ENCODE measurements around the gene NRXN2. TPM values are rescaled to one million over a fixed set of nuclear protein-coding genes. Genes with fewer than 3 reads are reported as not detected.

NRXN2 gene
- total RNA-seq, 1 donor from 2014 or later: 9.8 TPM

GRCh38 chr11:64744544-64745188, 21.7 kb upstream of the NRXN2 start:
- Mint-ChIP-seq H3K27me3 (ENCODE audit: low read depth) (peaks cover 60% of the 10 kb centered on the region), H3K36me3 (no peaks in the 10 kb centered on the region), H3K27ac (no peak overlapping the region), H3K4me1 (peaks cover 21% of the 10 kb centered on the region), H3K4me3 (peak overlapping the region; percentile 70), H3K9me3 (no peaks in the 10 kb centered on the region)
- no peak for DNase-seq (ENCODE audit: low spot score in 2 of 2, unreplicated experiment in 2 of 2)
- TF ChIP-seq, protein P1, sequence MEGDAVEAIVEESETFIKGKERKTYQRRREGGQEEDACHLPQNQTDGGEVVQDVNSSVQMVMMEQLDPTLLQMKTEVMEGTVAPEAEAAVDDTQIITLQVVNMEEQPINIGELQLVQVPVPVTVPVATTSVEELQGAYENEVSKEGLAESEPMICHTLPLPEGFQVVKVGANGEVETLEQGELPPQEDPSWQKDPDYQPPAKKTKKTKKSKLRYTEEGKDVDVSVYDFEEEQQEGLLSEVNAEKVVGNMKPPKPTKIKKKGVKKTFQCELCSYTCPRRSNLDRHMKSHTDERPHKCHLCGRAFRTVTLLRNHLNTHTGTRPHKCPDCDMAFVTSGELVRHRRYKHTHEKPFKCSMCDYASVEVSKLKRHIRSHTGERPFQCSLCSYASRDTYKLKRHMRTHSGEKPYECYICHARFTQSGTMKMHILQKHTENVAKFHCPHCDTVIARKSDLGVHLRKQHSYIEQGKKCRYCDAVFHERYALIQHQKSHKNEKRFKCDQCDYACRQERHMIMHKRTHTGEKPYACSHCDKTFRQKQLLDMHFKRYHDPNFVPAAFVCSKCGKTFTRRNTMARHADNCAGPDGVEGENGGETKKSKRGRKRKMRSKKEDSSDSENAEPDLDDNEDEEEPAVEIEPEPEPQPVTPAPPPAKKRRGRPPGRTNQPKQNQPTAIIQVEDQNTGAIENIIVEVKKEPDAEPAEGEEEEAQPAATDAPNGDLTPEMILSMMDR (IDR thresholded peaks at IDR 0.05; ENCODE audit: unreplicated experiment): no peak

- Mint-ChIP-seq H3K4me3 (peak within 1 kb of the TSS; percentile 62), H3K36me3 (no peaks in the 10 kb centered on the region), H3K9me3 (no peaks in the 10 kb centered on the region), H3K27ac (no peak within 1 kb of the TSS), H3K27me3 (ENCODE audit: low read depth) (peaks cover 68% of the 10 kb centered on the region), H3K4me1 (peaks cover 21% of the 10 kb centered on the region)
- no peak for DNase-seq (ENCODE audit: low spot score in 2 of 2, unreplicated experiment in 2 of 2)
- TF ChIP-seq, protein P1 (IDR thresholded peaks at IDR 0.05; ENCODE audit: unreplicated experiment): no peak
Measured at GRCh38 chr11:64743591-64744543, 20.9 kb upstream of the NRXN2 start, which contains the start of gene RASGRP2. RASGRP2 (minus strand) TSS chr11:64744142; CDS start chr11:64742866, 1,276 bp downstream.

DNA sequence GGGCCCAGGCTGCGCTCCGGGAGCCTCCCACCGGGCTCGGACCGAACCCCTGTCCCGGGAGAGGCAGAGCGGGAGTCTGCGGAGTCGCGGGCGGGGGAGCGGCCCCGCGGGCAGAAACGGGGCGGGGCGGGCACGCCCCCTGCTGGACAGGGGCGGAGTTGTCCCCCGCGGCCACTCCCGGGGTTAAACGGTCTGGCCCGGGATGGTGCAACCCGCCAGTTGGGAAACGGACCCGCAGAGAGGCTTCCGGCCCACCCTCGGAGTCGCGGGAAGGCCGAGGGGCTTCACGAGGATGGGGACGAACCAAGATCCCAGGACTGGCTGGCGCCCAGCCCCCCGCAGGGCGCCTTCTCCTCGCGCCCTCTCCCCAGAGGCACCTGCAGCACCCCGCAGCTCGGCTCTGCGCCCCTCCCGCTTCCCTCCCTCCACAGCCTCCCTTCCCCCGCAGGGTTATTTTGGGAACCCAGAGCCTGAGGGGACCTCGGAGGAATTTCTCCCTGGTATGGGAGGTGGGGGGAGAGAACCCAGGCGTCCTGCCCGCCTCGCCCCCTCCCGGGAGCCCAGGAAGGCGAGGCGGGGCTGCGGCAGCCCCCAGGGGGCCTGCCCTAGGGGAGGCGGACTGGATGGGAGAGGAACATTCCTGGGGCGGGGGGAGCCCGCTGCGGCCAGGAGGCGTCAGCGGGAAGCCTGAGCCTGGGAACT, 20.0 kb upstream of the NRXN2 start:
- peak in 1 of 2 experiments; percentile 70 for DNase-seq (ENCODE audit: low spot score in 2 of 2, unreplicated experiment in 2 of 2)
- TF ChIP-seq, protein P1 (IDR thresholded peaks at IDR 0.05; ENCODE audit: unreplicated experiment): peak; percentile 89
- H3K36me3 Mint-ChIP-seq: no peaks in the 10 kb centered on the region
- peaks cover 68% of the 10 kb centered on the region for H3K27me3 Mint-ChIP-seq (ENCODE audit: low read depth)
- peaks cover 17% of the 10 kb centered on the region for H3K4me1 Mint-ChIP-seq
- no peak overlapping the region for H3K4me3 Mint-ChIP-seq
- no peaks in the 10 kb centered on the region for H3K9me3 Mint-ChIP-seq
- no peak overlapping the region for H3K27ac Mint-ChIP-seq

- Mint-ChIP-seq H3K27me3 (ENCODE audit: low read depth) (peaks cover 73% of the 10 kb centered on the region), H3K9me3 (no peaks in the 10 kb centered on the region), H3K4me3 (peak overlapping the region; percentile 31), H3K4me1 (peaks cover 16% of the 10 kb centered on the region), H3K36me3 (no peaks in the 10 kb centered on the region), H3K27ac (no peak overlapping the region)
- no peak for DNase-seq (ENCODE audit: low spot score in 2 of 2, unreplicated experiment in 2 of 2)
- TF ChIP-seq, protein P1 (IDR thresholded peaks at IDR 0.05; ENCODE audit: unreplicated experiment): no peak
Measured at GRCh38 chr11:64742087-64742888, 19.3 kb upstream of the NRXN2 start.
